H7 (cell line): Measurements from ENCODE around the gene SLC17A9. TPM values are rescaled to one million over a fixed set of nuclear protein-coding genes. Genes with fewer than 3 reads are reported as not detected.
A peak's percentile ranks its signal among the peaks of the same experiment; 100 is the strongest.

Experiments
- DNase-seq: peaks from one replicate; pipeline ENCODE4 v3.0.0; 2012
- H3K27me3 ChIP-seq: 2 replicates; pipeline ENCODE4 v1.6.0; 2011; ENCODE audit warnings: mild to moderate bottlenecking, low read length; ENCODE audit not compliant: control insufficient read depth, insufficient read depth
- H3K36me3 ChIP-seq: replicated peaks from 2 replicates; pipeline ENCODE4 v1.5.1; 2011; ENCODE audit warnings: low read length; ENCODE audit not compliant: control insufficient read depth, insufficient read depth
- H3K4me3 ChIP-seq: 2 replicates; pipeline ENCODE4 v1.5.1; 2011; ENCODE audit warnings: low read depth, mild to moderate bottlenecking, control low read depth, low read length, moderate library complexity; ENCODE audit not compliant: insufficient read depth
- total RNA-seq: library from RNA; depleted of rRNA; stranded (reverse); fragments of >200 nt; shearing (Covaris generic); gene quantifications from 2 replicates; pipeline ENCODE4 v1.2.3, GENCODE V29; 2014

Gene SLC17A9
- total RNA-seq, 1 experiment from 2014 or later = 32.6 TPM

DNA sequence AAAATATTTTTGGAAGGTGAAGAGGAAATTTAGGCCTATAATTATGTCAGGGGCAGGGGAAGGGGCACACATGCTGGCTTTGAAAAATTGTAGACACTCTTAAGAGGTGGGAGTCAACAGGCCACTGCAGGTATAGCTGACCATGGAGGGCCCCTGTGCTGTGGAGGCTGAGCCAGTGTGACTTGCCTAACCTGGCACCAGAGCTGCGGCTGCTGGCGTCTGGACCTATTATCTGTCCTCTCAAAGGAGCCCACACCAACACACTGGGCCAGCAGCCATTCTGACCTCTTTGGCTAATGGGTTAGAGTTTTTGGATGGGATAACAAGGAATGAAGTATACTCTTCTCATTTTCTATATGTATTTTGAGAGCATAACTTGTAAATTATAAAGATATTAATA, 10.1 kb upstream of the SLC17A9 start:
- Histone ChIP-seq H3K4me3 (no peak overlapping the region), H3K27me3 (no peaks in the 10 kb centered on the region), H3K36me3 (peaks cover 38% of the 10 kb centered on the region)
- no peak for DNase-seq

DNA sequence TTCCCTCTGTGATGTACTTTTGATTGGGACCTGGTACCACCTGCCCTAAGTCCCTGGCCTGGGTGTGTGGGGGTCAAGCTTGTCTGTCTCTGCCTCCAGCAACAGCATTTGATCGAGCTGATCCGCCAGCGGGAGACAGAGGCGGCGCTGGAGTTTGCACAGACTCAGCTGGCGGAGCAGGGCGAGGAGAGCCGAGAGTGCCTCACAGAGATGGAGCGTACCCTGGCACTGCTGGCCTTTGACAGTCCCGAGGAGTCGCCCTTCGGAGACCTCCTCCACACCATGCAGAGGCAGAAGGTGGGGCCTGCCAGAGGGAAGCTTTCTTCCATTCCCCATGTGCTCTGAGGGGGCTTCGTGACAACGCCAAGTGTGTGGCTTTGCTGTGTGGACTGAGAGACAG, 9.1 kb upstream of the SLC17A9 start:
- H3K4me3 ChIP-seq = no peak overlapping the region
- peaks cover 44% of the 10 kb centered on the region for H3K36me3 ChIP-seq
- no peak for DNase-seq
- H3K27me3 ChIP-seq = no peaks in the 10 kb centered on the region

DNA sequence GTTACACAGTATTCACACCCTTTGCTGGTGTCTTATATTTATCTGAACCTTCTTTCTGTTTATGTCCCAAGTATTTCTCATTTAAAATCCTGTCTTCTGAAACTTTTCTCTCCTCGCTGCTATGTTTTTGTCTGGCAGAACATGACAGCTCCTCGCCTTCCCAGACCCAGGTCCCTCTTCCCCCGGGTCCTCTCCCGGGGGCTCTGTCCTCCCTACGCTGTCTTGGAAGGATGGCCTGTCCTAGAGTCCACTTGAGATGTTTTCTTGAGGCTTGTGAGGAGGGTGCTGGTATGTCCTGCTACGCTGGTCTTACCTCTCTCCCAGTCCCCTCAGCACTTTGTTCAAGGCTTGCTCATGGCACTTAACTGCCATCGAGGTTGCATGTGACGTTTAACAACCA, 8.3 kb upstream of the SLC17A9 start:
- Histone ChIP-seq H3K36me3 (peaks cover 50% of the 10 kb centered on the region), H3K27me3 (no peaks in the 10 kb centered on the region), H3K4me3 (no peak overlapping the region)
- DNase-seq = no peak

DNA sequence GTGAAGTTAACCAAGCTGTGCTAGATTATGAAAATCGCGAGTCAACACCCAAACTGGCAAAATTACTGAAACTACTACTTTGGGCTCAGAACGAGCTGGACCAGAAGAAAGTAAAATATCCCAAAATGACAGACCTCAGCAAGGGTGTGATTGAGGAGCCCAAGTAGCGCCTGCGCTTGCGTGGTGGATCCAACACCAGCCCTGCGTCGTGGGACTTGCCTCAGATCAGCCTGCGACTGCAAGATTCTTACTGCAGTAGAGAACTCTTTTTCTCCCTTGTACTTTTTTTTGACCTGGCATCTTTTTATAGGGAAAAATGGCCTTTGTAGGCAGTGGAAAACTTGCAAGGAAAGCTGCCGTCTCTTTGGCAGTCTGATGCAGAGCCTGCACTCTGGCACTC, 7.8 kb upstream of the SLC17A9 start:
- H3K4me3 ChIP-seq = no peak overlapping the region
- no peaks in the 10 kb centered on the region for H3K27me3 ChIP-seq
- H3K36me3 ChIP-seq = peaks cover 52% of the 10 kb centered on the region
- no peak for DNase-seq

- Histone ChIP-seq H3K27me3 (no peaks in the 10 kb centered on the region), H3K4me3 (no peak overlapping the region), H3K36me3 (peaks cover 60% of the 10 kb centered on the region)
- DNase-seq = no peak
Measured at GRCh38 chr20:62945771-62946339, 6.7 kb upstream of the SLC17A9 start.

DNA sequence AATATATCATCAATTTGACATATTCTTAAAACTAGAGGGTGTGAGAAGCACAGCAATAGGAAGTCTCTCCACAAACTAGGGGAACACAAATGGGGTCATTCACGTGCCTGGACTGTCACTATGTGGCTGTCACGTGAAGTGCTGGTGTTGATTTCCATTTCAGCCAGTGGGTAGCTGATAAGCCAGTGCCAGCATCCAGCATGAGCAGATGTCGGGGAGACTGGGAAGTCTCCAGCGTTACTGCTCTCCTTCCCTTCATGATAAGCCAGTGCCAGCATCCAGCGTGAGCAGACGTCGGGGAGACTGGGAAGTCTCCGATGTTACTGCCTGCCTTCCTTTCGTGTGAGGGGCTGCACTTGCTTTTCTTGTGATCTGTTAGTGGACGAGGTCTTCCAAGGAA, 5.6 kb upstream of the SLC17A9 start:
- H3K36me3 ChIP-seq = peaks cover 59% of the 10 kb centered on the region
- no peak overlapping the region for H3K4me3 ChIP-seq
- DNase-seq = no peak
- H3K27me3 ChIP-seq = no peaks in the 10 kb centered on the region

GRCh38 chr20:62947532-62948300, 4.8 kb upstream of the SLC17A9 start:
- Histone ChIP-seq H3K27me3 (no peaks in the 10 kb centered on the region), H3K36me3 (peaks cover 58% of the 10 kb centered on the region)
- no peak for DNase-seq

DNA sequence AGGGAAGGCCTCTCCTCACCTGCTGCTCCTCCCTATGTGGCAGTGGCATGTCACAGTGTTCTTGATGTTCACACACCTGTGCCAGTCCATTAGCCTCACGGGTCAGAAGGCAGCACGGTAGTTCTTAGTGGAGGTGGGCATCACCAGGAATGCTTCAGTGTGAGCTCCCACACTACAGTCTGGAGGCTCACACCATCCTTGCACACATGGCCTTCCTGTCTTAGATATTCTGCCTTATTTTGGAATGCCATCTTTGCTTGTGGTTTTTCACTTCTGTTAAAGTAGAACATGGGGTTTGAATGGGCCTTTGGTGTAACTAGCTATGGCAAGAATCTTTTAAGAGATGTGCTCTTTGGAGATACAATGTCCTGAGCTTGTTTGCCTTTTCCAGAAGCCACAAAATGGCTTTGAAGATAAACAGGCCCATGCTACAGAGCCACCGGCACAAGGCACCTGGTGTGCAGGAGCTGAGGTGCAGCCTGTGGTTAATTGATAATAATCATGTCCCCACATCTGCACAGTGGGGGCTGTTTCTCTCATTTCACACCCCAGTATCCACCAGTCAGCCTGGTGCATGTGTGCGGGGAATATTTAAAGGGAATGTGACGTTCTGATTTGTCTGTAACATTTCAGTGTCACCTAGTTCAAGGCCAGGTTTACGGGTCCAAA, 3.2 kb upstream of the SLC17A9 start:
- H3K4me3 ChIP-seq = no peak overlapping the region
- DNase-seq = no peak
- H3K27me3 ChIP-seq = no peaks in the 10 kb centered on the region
- peaks cover 48% of the 10 kb centered on the region for H3K36me3 ChIP-seq

More at GRCh38 chr20:62947532-62948300, 4.8 kb upstream of the SLC17A9 start:
- H3K4me3 ChIP-seq = no peak overlapping the region

DNA sequence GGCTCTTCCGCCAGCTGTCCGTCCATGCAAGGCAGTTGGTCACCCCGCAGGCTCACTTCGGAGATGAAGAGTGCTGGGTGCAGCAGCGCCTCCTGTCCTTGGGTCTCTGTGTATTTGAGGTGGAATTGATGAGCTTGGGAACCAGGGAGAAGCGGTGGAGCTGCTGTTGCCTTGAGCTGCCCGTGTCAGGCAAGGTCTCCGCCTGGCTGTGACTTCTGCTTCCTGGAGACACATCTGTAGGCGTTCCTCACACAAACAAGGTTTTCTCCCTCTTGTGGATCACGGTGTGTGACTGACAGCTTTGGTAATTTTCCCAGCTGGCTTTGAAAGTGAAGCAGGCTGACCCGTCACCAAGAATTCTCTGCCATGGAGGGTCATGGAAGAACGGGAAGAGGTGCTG, 2.5 kb upstream of the SLC17A9 start:
- peak; percentile 51 for DNase-seq
- H3K36me3 ChIP-seq = peaks cover 42% of the 10 kb centered on the region
- H3K4me3 ChIP-seq = no peak overlapping the region
- no peaks in the 10 kb centered on the region for H3K27me3 ChIP-seq

DNA sequence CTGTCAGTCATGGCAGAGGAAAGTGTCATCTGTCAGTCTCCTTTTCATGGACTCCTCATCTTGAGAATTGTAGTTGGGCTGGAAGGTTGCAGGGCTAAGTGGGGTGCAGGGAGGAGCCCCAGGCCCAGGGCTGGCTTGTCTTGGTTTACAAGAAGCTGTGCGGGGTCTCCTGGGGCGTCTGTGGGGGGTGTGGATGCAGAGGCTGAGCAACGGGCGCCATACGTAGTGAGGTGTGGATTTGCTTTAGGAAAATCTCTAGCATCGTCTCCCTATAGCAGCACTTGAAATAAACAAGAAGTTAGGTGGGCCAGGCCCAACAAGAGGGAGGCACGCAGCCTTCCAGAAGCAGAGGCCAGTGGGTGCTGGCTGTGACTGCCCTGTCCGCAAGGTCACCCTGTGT, 1.8 kb upstream of the SLC17A9 start:
- no peak for DNase-seq

GRCh38 chr20:62951143-62951895, 1.2 kb upstream of the SLC17A9 start:
- Histone ChIP-seq H3K36me3 (peaks cover 30% of the 10 kb centered on the region), H3K27me3 (no peaks in the 10 kb centered on the region), H3K4me3 (no peak overlapping the region)
- DNase-seq = no peak

More for the DNA sequence above, 1.8 kb upstream of the SLC17A9 start:
- Histone ChIP-seq H3K4me3 (no peak overlapping the region), H3K36me3 (peaks cover 36% of the 10 kb centered on the region), H3K27me3 (no peaks in the 10 kb centered on the region)

GRCh38 chr20:62951896-62952372, 575 bp upstream of the SLC17A9 start:
- peak; percentile 63 for DNase-seq
- Histone ChIP-seq H3K27me3 (no peaks in the 10 kb centered on the region), H3K36me3 (peaks cover 27% of the 10 kb centered on the region), H3K4me3 (peak overlapping the region; percentile 54)

DNA sequence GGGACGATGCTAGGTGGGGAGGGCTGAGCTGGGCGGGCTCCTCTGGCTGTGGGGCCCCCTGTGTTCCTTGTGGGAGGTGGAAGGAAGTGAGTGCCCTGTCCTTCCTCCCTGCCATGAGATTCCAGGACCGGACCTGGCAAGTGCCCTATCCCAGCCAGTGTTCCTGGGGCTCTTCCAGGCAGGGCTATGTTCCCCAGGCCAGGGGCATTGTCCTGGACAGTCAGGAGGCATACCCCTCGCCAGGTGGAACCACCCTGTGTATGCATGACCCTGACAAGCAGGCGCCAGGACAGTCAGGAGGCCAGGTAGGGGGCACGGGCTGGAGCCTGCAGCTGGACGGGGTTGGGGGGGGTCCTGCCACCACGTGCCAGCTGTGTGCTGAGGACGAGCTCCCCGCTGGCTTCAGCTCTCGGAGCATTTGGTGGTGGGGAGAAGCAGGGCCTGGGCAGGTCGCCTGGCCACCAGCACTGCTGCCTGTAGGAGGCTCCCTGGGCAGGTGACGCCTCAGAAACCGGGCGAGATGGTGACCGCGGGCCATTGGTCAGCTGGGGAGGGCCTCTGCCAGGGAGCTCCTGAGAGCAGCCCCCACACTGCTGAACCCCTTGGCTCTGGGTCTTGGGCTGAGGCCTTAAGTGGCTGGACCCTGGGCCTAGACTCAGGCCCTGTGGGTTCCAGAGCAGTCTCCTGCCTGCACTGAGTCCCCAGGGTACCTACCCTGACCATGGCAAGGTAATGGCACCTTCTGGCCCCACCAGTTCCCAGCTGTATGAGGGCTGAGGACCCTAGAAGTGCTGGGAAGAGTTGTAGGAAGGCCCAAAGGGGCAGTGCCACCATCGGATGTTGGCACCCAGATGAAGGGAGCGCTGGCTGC, 694 bp downstream of the SLC17A9 start:
- Histone ChIP-seq H3K36me3 (peaks cover 21% of the 10 kb centered on the region), H3K4me3 (peak overlapping the region; percentile 54), H3K27me3 (no peaks in the 10 kb centered on the region)
- DNase-seq = peak; percentile 76
